Activated naive CD4-positive, alpha-beta T cell (primary cell): ENCODE measurements around the gene PARVB.
"Not testable (repeated sequence)": the region's sequence is repeated elsewhere in the genome, so short reads cannot be mapped to it uniquely, and the experiment has no call there.

ENCODE experiments used
- DNase-seq, 4 experiments: peaks; one replicate each; lab custom pipeline; 2025; lab: John Stamatoyannopoulos, UW

The PARVB gene

DNA sequence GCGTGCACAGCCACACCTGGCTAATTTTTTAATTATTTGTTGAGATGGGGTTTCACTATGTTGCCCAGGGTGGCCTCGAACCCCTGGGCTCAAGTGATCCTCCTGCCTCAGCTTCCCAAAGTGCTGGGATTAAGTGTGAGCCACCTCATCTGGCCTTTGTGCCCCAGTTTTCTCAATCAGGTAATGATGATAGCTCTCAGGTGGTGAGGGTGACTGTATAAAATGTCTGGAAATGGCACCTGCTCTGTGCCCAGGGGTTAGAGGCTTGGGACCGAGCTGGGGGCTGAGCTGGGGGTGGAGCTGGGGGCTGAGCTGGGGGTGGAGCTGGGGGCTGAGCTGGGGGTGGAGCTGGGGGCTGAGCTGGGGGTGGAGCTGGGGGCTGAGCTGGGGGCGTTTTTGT lies 32.5 kb downstream of the PARVB start:
- DNase-seq = not testable (repeated sequence)

DNA sequence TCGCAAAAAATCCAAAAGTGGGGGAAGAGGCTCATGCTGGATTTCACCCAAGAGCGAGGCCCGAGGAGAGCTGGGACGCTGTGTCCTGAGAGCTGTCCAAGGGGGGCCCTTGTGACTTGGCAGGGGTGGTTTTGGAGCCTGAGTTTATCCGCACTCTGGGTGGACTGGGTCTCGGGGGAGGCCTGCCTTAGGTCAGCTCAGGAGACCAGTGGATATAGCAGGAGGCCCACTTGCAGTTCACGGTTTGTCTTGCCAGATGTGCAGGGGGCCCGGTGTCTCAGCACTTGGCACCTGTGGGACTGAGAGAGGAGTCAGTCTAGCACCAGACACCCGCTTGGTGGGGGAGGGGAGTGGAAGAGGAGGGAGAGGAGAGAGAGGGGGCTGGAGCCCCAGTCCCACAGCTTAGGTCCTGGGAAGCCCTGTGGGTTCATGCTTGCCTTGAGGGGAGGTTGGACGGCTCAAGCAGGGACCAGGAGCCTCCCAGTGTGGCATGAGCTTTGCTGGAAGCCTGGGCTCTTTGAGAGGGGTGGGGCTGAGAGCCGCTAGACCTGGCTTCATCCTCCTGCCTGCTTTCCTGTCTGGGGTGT lies 33.4 kb downstream of the PARVB start:
- DNase-seq = no peak

GRCh38 chr22:44063462-44064371 lies 39.6 kb downstream of the PARVB start:
- DNase-seq = no peak

DNA sequence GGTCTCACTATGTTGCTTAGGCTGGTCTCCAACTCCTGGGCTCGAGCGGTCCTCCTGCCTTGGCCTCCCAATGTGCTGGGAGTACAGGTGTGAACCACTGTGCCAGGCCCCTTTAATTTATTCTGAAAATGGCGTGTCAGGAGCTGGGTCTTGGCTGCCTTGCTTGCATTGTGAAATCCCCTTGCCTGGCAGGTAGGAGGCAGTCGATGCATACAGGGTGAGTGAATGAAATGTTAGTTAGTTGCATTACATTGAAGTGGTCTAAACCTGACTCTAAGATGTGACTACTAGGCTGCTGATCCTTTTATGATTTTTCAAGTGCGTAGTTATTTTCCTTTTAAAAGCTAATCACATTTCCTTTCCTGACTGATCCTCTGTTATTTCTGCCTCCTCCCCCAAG lies 42.9 kb downstream of the PARVB start:
- no peak for DNase-seq

DNA sequence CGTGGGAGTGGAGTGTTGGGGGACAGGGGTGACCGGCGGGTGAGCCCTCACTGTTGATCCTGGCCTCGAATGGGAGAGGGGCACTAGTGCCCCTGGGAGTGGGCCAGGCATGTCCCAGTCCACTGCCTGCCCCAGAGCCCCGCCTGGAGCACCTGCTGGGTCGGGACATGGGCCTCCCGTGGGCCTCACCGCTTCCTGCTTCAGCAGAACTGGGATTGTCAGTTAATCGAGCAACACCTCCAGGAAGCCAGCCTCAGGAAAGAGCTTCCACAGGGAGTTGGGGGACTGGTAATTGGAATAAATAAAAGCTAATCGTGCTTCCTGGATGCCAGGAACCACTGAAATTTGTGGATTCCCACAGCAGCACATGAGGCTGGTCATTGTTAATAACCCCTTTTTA lies 43.8 kb downstream of the PARVB start:
- no peak for DNase-seq

GRCh38 chr22:44068422-44069191 lies 44.5 kb downstream of the PARVB start:
- no peak for DNase-seq

DNA sequence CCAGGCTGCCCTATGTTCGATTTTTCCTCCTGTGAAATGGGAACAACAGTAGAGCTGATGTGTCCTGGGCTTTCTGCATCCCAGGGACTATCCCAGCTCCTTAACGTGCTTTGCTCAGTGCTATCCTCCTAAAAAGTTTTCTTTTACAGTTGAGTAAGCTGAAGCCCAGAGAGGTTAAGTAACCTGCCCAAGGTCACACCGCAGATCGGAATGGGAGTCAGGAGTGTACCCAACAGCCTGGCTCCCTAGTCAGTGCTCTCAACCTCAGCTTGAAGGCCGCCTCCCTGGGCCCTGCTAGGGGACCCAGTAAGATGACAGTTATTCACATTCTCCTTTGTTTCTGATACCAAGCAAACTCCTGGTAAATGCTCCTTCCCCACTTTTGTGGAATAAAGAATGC lies 45.9 kb downstream of the PARVB start:
- DNase-seq = no peak

GRCh38 chr22:44071781-44072326 lies 47.8 kb downstream of the PARVB start:
- no peak for DNase-seq

DNA sequence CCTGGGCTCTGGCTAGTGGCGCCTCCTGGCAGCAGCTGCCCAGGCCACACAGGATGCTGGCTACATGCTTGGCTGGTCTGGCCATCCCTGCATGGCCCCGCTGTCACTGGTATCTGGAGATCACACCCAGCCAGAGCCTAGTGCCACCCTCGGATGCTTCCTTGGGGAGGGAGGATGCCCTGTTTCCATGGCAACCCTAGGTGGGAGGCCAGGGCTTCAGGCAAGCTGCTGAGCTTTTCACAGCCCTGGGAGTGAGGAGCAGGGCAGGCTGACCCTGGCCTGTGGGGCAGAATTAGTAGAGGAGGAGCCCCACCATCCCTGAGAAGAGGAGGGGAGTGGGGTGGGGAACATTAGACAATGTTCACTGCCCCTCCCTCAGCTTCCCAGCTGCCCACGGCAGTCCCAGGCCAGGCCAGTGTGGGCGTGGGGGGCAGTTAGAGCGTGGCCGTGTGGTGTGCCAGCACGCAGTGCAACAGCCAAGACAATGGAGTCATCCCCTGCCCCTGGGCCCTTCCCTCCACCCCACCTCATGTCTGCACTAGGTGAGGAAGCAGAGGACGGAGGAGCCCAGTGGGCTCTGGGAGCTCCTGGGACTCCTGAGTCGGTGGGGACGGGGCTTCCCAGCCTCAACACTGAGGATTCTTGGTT lies 50.4 kb downstream of the PARVB start:
- no peak for DNase-seq

DNA sequence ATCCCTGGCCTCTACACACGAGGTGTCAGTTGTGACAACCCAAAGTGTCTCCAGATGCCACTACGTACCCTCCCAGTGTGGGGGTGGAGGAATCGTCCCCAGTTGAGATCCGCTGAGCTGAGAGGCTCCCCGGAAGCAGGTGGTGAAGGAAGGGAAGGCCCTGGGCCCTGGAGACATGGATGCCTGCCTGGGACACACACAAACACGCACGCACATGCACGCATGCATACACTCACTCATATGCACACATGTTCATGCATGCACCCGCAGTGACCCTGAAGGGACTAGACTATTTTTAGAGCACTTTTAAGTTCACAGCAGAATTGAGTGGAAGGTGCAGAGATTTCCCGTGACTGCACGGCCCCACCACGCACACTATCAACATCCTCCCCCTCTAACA lies 50.9 kb downstream of the PARVB start:
- DNase-seq = no peak

- no peak for DNase-seq
Observed at GRCh38 chr22:44075670-44076069, 51.6 kb downstream of the PARVB start.

GRCh38 chr22:44076825-44077224 lies 52.7 kb downstream of the PARVB start:
- DNase-seq = no peak

DNA sequence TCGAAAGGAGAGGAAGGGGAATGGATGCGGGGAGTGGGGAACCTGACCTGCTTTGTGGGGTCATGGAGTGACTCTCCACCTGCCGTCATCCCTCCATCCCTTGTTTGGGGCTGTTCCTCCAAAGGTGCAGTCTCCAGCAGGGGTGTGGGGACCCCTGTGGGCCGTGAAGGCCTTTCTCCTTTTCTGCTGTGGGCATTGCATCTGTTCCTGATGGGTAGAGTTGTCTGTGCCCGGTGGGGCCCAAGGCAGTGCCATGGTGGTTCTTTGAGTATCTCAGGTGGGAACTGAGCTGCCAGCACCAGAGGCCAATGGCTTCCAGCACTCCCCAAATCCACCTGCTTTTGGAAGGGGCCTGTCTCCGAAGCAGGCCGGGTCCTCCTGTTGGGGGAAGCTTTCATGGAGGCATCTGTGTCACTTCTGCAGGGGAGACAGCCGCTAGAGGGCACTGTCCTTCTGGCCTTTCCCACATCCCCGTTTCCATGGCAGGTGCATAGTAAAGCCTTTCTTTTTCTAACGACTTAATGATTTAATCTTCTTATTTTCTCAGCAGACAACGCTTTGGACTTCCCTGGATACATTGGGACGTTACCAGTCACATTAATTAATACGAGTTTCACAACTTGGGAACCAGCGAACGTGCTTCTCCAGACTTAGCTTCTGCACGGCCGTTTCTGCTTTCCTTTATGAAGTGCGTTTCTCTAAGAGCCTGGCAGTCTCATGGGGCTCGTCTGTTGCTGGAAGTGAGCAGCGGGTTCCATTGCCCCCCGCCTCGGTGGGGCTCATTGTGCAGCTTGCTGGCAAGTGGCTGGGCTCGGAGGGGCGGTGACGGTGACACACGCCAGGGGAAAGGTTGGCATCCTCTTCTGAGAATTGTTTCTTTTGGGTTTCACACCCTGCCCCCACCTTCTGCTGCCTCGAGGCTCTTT lies 57.1 kb downstream of the PARVB start:
- DNase-seq = peak; percentile 12 to 60 (median 52)

- DNase-seq = no peak
Observed at GRCh38 chr22:44082801-44083200, 58.7 kb downstream of the PARVB start.

DNA sequence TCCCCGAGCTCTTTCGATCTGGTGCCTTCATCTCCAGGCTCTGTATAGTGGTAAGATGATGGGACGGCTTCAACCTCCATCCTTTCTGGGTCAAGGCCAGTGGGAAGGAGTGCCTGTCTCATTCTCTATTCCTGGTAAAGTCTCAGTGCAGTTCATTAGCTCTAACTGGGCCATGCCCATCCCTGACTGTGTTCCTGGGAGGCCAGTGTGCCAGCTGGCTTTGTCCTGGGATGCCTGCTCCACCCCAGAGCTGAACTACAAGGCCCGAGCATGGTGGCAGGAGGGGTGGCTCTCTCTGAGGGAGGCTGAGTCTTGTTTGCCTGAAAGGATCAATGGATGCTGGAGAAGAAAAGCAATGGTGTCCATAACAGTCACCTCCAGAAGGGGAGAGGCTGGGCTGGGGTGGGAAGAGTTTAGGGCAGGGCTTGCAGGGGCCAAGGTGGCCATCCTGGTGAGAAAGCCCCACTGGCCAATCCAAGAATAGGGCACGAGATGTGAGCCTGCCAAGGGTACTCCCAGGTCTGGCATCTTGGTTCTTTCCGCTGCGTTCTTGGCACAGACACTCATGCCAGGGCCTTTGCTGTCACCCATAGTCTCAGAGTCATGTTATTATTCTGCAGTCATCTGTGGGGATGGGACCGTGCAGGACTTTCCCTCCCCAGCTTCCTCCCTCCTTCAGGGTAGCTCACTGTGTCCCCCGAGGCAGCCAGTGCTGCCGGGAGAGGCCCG lies 60.1 kb downstream of the PARVB start:
- DNase-seq = no peak

DNA sequence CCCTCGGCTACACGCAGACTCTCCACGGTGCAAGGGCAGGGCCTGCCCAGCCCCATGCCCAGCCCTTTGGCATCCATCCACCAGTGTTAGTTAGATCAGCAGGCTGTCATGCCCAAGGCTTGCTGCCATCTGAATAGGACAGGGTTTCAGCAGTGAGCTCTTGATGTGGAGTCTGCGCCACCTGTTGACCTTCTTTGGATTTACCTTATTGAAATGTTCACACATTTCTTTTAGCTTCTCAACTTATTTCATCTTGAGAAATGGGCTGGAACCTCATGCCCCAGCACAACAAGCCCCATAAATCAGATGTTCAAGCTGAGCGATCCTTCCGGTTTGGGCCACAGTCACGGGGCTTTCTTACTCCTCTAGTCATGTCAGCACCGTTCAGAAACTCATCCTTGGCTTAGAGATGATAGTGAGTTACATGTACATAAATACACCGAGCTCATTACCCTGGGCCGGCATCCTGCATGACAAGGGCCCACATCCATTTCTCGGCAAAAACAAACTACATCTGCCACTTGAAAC lies 61.7 kb downstream of the PARVB start:
- DNase-seq = no peak

DNA sequence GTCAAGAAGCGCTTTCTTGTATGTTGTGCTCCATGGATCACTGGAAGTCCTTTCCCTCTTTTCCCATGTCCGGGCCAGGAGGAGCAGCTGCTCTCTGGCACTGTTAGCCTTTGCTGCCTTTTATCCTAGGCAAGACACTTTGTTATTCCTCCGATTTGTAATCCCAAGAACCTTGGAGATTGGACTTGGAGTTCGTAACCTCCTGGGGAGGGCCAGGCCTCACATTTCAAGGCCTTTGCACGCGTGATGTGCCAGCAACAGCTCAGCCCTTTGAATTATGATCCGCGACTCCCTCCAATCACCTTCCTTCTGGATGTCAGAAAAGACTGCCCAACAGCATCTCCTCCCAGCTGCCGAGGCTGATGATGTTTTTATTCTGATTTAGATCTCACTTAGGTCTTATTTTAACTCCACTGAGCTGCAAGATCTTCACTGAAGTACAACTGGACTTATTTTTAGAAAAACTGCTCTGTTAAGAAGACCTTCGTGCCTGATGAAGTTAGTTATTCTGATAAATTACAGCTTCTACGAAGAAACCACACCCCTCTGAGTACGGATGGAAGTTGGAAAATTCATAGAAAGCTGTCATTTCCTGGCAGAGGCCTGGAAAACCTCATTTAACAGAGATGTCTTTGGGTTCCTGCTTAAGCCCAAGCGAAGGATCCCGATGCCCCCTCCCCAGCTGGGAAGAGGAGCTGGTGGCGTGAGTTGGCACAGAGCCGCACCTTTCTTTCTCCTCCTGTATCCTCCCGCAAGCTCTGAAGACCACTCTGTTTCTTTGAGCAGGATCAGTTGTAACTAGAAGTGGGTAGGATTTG lies 62.4 kb downstream of the PARVB start:
- DNase-seq = no peak

GRCh38 chr22:44087089-44087430 lies 63.0 kb downstream of the PARVB start:
- no peak for DNase-seq

DNA sequence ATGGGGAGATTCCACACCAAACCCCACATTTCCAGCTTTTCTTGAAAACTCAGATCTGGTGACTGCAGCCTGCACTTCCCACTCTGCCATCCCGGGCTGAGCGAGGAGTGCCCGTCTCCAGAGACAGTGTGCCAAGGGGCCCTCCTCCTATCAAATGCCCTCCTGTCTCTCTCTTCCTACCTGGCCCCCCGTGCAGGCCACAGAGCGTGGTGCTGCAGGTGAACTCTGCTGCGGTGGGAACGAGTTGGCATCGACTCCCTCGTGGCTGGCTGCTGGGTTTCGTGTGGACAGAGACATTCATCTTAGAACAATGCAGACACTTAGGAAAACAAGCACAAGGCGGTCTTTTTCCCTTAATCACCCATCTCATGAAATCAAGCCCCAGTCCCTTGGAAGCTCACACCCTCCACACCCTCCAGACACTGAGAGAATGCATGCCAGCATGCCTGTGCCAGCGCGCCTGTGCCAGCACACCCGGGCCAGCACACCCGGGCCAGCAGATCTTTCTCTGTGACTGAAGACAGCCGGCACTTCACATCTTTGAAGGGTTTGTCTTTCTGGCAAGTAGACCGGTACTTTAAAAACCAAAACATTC lies 65.0 kb downstream of the PARVB start:
- no peak for DNase-seq
